Stimulated activated CD4-positive, alpha-beta T cell treated with anti-CD3 and anti-CD28 coated beads, Interleukin-2, amount 100 ng/mL, for 24 hours (primary cell): ENCODE results near the gene NEUROD4.

Experiments
- DNase-seq, 2 donors: peaks; one replicate each; pipeline ENCODE4 v3.0.0-alpha.2; 2020

Gene NEUROD4

GRCh38 chr12:54998958-54999510 is 20.7 kb upstream of the NEUROD4 start:
- no peak for DNase-seq

GRCh38 chr12:55001198-55001868 is 18.4 kb upstream of the NEUROD4 start:
- no peak for DNase-seq

GRCh38 chr12:55002355-55002754 is 17.4 kb upstream of the NEUROD4 start:
- DNase-seq, result no peak

- no peak for DNase-seq
Measured at GRCh38 chr12:55008944-55009585, 10.7 kb upstream of the NEUROD4 start.

GRCh38 chr12:55017416-55017925 is 2.3 kb upstream of the NEUROD4 start:
- DNase-seq, result no peak

GRCh38 chr12:55024575-55024974 is 4.8 kb downstream of the NEUROD4 start:
- DNase-seq, result no peak

GRCh38 chr12:55025508-55025907 is 5.7 kb downstream of the NEUROD4 start:
- DNase-seq, result no peak

GRCh38 chr12:55034218-55034617 is 14.4 kb downstream of the NEUROD4 start:
- DNase-seq, result no peak

- no peak for DNase-seq
Measured at GRCh38 chr12:55036326-55037115, 16.7 kb downstream of the NEUROD4 start.

- DNase-seq, result no peak
Measured at GRCh38 chr12:55037351-55037987, 17.7 kb downstream of the NEUROD4 start.

GRCh38 chr12:55039395-55040354 is 19.9 kb downstream of the NEUROD4 start:
- DNase-seq, result no peak

- DNase-seq, result no peak
Measured at GRCh38 chr12:55041345-55042055, 21.7 kb downstream of the NEUROD4 start.

GRCh38 chr12:55043542-55043941 is 23.8 kb downstream of the NEUROD4 start:
- no peak for DNase-seq

GRCh38 chr12:55044135-55044534 is 24.4 kb downstream of the NEUROD4 start:
- no peak for DNase-seq

- DNase-seq, result no peak
Measured at GRCh38 chr12:55049676-55050075, 29.9 kb downstream of the NEUROD4 start.

GRCh38 chr12:55051197-55051947 is 31.6 kb downstream of the NEUROD4 start:
- no peak for DNase-seq

- DNase-seq, result no peak
Measured at GRCh38 chr12:55057481-55057880, 37.7 kb downstream of the NEUROD4 start.

GRCh38 chr12:55058082-55058481 is 38.3 kb downstream of the NEUROD4 start:
- no peak for DNase-seq

- DNase-seq, result no peak
Measured at GRCh38 chr12:55058776-55059175, 39.0 kb downstream of the NEUROD4 start.

GRCh38 chr12:55060470-55060869 is 40.7 kb downstream of the NEUROD4 start:
- peak; percentile 45 to 48 for DNase-seq
